ENCODE results near the gene MYBPC2.

MYBPC2 gene

GRCh38 chr19:50402544-50403301, 30.0 kb upstream of the MYBPC2 start:
- H3K4me2 ChIP-seq (ENCODE audit: low read length), result no peak overlapping the region
- no peaks in the 10 kb centered on the region for H3K9me2 ChIP-seq (ENCODE audit: low read depth, low read length)
- H3K27me3 ChIP-seq (ENCODE audit: insufficient read depth, low read length), result no peaks in the 10 kb centered on the region
- no peaks in the 10 kb centered on the region for H3K4me1 ChIP-seq (ENCODE audit: insufficient read depth, low read length, severe bottlenecking)
- H3K36me3 ChIP-seq (ENCODE audit: insufficient read depth, low read length), result peaks cover 64% of the 10 kb centered on the region
- TF ChIP-seq CTCF (IDR thresholded peaks at IDR 0.05; ENCODE audit: low read length) (no peak), EZH2 (IDR thresholded peaks at IDR 0.05; ENCODE audit: borderline replicate concordance, low read length) (no peak)
- no peaks in the 10 kb centered on the region for H3F3A ChIP-seq (ENCODE audit: insufficient read depth, low read length)
- no peak overlapping the region for H3K27ac ChIP-seq (ENCODE audit: low read depth, low read length, poor library complexity, severe bottlenecking)
- H3K79me2 ChIP-seq (ENCODE audit: insufficient read depth, low read length), result no peaks in the 10 kb centered on the region
- no peaks in the 10 kb centered on the region for H4K20me1 ChIP-seq (ENCODE audit: insufficient read depth, low read length)
- H3K9me3 ChIP-seq (ENCODE audit: low read length), result no peaks in the 10 kb centered on the region
- no peak overlapping the region for H3K4me3 ChIP-seq (ENCODE audit: low read depth, low read length, poor library complexity, severe bottlenecking)
- no peak overlapping the region for H2AFZ ChIP-seq (ENCODE audit: low read length)
- no peak overlapping the region for H3K9ac ChIP-seq (ENCODE audit: low read length)

GRCh38 chr19:50406156-50406820, 26.4 kb upstream of the MYBPC2 start:
- Histone ChIP-seq H3K79me2 (ENCODE audit: insufficient read depth, low read length) (no peaks in the 10 kb centered on the region), H3K9me3 (ENCODE audit: low read length) (no peaks in the 10 kb centered on the region), H3K4me2 (ENCODE audit: low read length) (no peak overlapping the region), H3K9ac (ENCODE audit: low read length) (no peak overlapping the region), H3F3A (ENCODE audit: insufficient read depth, low read length) (no peaks in the 10 kb centered on the region), H3K27ac (ENCODE audit: low read depth, low read length, poor library complexity, severe bottlenecking) (no peak overlapping the region), H3K27me3 (ENCODE audit: insufficient read depth, low read length) (no peaks in the 10 kb centered on the region), H3K9me2 (ENCODE audit: low read depth, low read length) (no peaks in the 10 kb centered on the region), H3K4me1 (ENCODE audit: insufficient read depth, low read length, severe bottlenecking) (no peaks in the 10 kb centered on the region), H3K36me3 (ENCODE audit: insufficient read depth, low read length) (peaks cover 82% of the 10 kb centered on the region), H2AFZ (ENCODE audit: low read length) (no peak overlapping the region), H4K20me1 (ENCODE audit: insufficient read depth, low read length) (no peaks in the 10 kb centered on the region), H3K4me3 (ENCODE audit: low read depth, low read length, poor library complexity, severe bottlenecking) (no peak overlapping the region)
- TF ChIP-seq EZH2 (IDR thresholded peaks at IDR 0.05; ENCODE audit: borderline replicate concordance, low read length) (no peak), CTCF (IDR thresholded peaks at IDR 0.05; ENCODE audit: low read length) (no peak)

- no peak overlapping the region for H3K9ac ChIP-seq (ENCODE audit: low read length)
- no peak overlapping the region for H3K4me2 ChIP-seq (ENCODE audit: low read length)
- no peaks in the 10 kb centered on the region for H3K27me3 ChIP-seq (ENCODE audit: insufficient read depth, low read length)
- H3K36me3 ChIP-seq (ENCODE audit: insufficient read depth, low read length), result peaks cover 80% of the 10 kb centered on the region
- H3K9me3 ChIP-seq (ENCODE audit: low read length), result no peaks in the 10 kb centered on the region
- H3K4me3 ChIP-seq (ENCODE audit: low read depth, low read length, poor library complexity, severe bottlenecking), result no peak overlapping the region
- TF ChIP-seq EZH2 (IDR thresholded peaks at IDR 0.05; ENCODE audit: borderline replicate concordance, low read length), result no peak
- no peak for TF ChIP-seq CTCF (IDR thresholded peaks at IDR 0.05; ENCODE audit: low read length)
- no peak overlapping the region for H2AFZ ChIP-seq (ENCODE audit: low read length)
- no peaks in the 10 kb centered on the region for H3F3A ChIP-seq (ENCODE audit: insufficient read depth, low read length)
- no peaks in the 10 kb centered on the region for H3K9me2 ChIP-seq (ENCODE audit: low read depth, low read length)
- H3K4me1 ChIP-seq (ENCODE audit: insufficient read depth, low read length, severe bottlenecking), result no peaks in the 10 kb centered on the region
- no peaks in the 10 kb centered on the region for H3K79me2 ChIP-seq (ENCODE audit: insufficient read depth, low read length)
- no peaks in the 10 kb centered on the region for H4K20me1 ChIP-seq (ENCODE audit: insufficient read depth, low read length)
- H3K27ac ChIP-seq (ENCODE audit: low read depth, low read length, poor library complexity, severe bottlenecking), result no peak overlapping the region
Observed at GRCh38 chr19:50406829-50407228, 25.9 kb upstream of the MYBPC2 start.

Measured in OCI-LY1 (cell line).